IMR-90 (cell line): Measurements from ENCODE around the gene ADCY9. TPM values are rescaled to one million over a fixed set of nuclear protein-coding genes. Genes with fewer than 3 reads are reported as not detected.

Experiments used
- ATAC-seq: fragments of 200-7000 bp; cut with Tn5 transposase; 2 replicates; pipeline ENCODE4 v1.9.1; 2020; ENCODE audit warnings: low read depth, mild to moderate bottlenecking, moderate library complexity
- BruUV-seq: library from RNA; stranded (reverse); fragments of 400-500 nt; replicated peaks from 2 replicates; lab custom pipeline; 2021; lab: Mats Ljungman, UMichigan
- CTCF ChIA-PET: fragments of 300-600 bp; formaldehyde crosslinking; extraction: SDS; loops from one replicate; lab custom pipeline; 2021; ENCODE audit warnings: antibody characterized with exemption; lab: Yijun Ruan, JAX
- POLR2A ChIA-PET: fragments of 300-600 bp; sonication (Branson Sonifier 250); formaldehyde crosslinking; loops from one replicate; lab custom pipeline; 2022; ENCODE audit warnings: antibody characterized with exemption; ENCODE audit not compliant: unreplicated experiment; lab: Charles Lee
- DNase-seq: peaks from one replicate; pipeline ENCODE4 v3.0.0; 2013
- H2AFZ ChIP-seq: replicated peaks from 2 replicates; pipeline ENCODE3; 2013; ENCODE audit warnings: low read length, mild to moderate bottlenecking; ENCODE audit not compliant: poor library complexity
- H2AK5ac ChIP-seq: 2 replicates; pipeline ENCODE4 v1.6.1; 2013; ENCODE audit warnings: low read depth, low read length, inconsistent platforms
- H2AK9ac ChIP-seq: replicated peaks from 2 replicates; pipeline ENCODE3; 2013; ENCODE audit warnings: mild to moderate bottlenecking, low read depth, low read length, moderate library complexity; ENCODE audit not compliant: poor library complexity
- H2BK120ac ChIP-seq: 2 replicates; pipeline ENCODE4 v1.6.1; 2013; ENCODE audit warnings: low read depth, low read length, inconsistent platforms
- H2BK15ac ChIP-seq: 3 replicates; pipeline ENCODE4 v1.6.1; 2013; ENCODE audit warnings: low read depth, low read length, inconsistent platforms
- H2BK20ac ChIP-seq: 2 replicates; pipeline ENCODE4 v1.6.1; 2013; ENCODE audit warnings: low read depth, mild to moderate bottlenecking, inconsistent platforms, low read length, moderate library complexity
- H2BK5ac ChIP-seq: 2 replicates; pipeline ENCODE4 v1.6.1; 2013; ENCODE audit warnings: mild to moderate bottlenecking, low read depth, low read length, inconsistent platforms; ENCODE audit not compliant: poor library complexity, severe bottlenecking
- H3K14ac ChIP-seq: replicated peaks from 2 replicates; pipeline ENCODE4 v1.6.1; 2013; ENCODE audit warnings: low read depth, low read length, inconsistent platforms
- H3K18ac ChIP-seq: 2 replicates; pipeline ENCODE4 v1.6.1; 2013; ENCODE audit warnings: low read depth, low read length, control low read depth
- H3K23ac ChIP-seq: 2 replicates; pipeline ENCODE4 v1.6.1; 2013; ENCODE audit warnings: low read depth, low read length, inconsistent platforms
- H3K27ac ChIP-seq: 2 replicates; pipeline ENCODE4 v1.5.1; 2013; ENCODE audit warnings: mild to moderate bottlenecking, control low read depth, low read length; ENCODE audit not compliant: insufficient read depth
- H3K27me3 ChIP-seq: 2 replicates; pipeline ENCODE4 v1.6.1; 2013; ENCODE audit warnings: low read length; ENCODE audit not compliant: control insufficient read depth, insufficient read depth
- H3K36me3 ChIP-seq: 2 replicates; pipeline ENCODE4 v1.6.1; 2013; ENCODE audit warnings: low read length, mixed read lengths; ENCODE audit not compliant: control insufficient read depth, insufficient read depth
- H3K4ac ChIP-seq: 2 replicates; pipeline ENCODE4 v1.6.1; 2013; ENCODE audit warnings: low read depth, low read length, inconsistent platforms
- H3K4me1 ChIP-seq: 2 replicates; pipeline ENCODE4 v1.6.1; 2013; ENCODE audit warnings: low read length, mixed read lengths; ENCODE audit not compliant: control insufficient read depth, insufficient read depth
- H3K4me2 ChIP-seq: 2 replicates; pipeline ENCODE4 v1.6.1; 2013; ENCODE audit warnings: low read depth, mild to moderate bottlenecking, control low read depth, low read length, moderate library complexity
- H3K4me3 ChIP-seq: 2 replicates; pipeline ENCODE4 v1.5.1; 2013; ENCODE audit warnings: low read depth, mild to moderate bottlenecking, control low read depth, low read length, moderate library complexity; ENCODE audit not compliant: insufficient read depth
- H3K56ac ChIP-seq: 2 replicates; pipeline ENCODE4 v1.6.1; 2013; ENCODE audit warnings: low read length, inconsistent platforms; ENCODE audit not compliant: insufficient read depth; ENCODE audit errors: extremely low read depth
- H3K79me1 ChIP-seq, 2 experiments: 2 replicates each; pipeline ENCODE4 v1.6.1; 2013; ENCODE audit warnings: low read length in 2 of 2, inconsistent platforms in 1 of 2, low read depth in 1 of 2
- H3K9ac ChIP-seq: 2 replicates; pipeline ENCODE4 v1.6.1; 2013; ENCODE audit warnings: low read depth, low read length, control low read depth
- H3K9me1 ChIP-seq: 2 replicates; pipeline ENCODE4 v1.6.1; 2013; ENCODE audit warnings: low read length, inconsistent platforms; ENCODE audit not compliant: insufficient read depth
- H3K9me3 ChIP-seq: 2 replicates; pipeline ENCODE4 v1.6.1; 2013; ENCODE audit warnings: low read length; ENCODE audit not compliant: control insufficient read depth, insufficient read depth
- H4K20me1 ChIP-seq: 2 replicates; pipeline ENCODE4 v1.6.1; 2013; ENCODE audit warnings: low read length, inconsistent platforms; ENCODE audit not compliant: insufficient read depth
- H4K5ac ChIP-seq: 2 replicates; pipeline ENCODE4 v1.6.1; 2013; ENCODE audit warnings: mild to moderate bottlenecking, low read depth, low read length, control low read depth
- H4K8ac ChIP-seq, 2 experiments: 2 replicates each; pipeline ENCODE4 v1.6.1; 2013; ENCODE audit warnings: low read depth in 2 of 2, low read length in 2 of 2, control low read depth in 1 of 2, inconsistent platforms in 1 of 2
- H4K91ac ChIP-seq: 2 replicates; pipeline ENCODE4 v1.6.1; 2013; ENCODE audit warnings: low read depth, low read length, inconsistent platforms; ENCODE audit not compliant: insufficient read depth
- BHLHE40 ChIP-seq: fragments of 150-350 bp; IDR thresholded peaks from 2 replicates; pipeline ENCODE4 v1.6.1; 2016; ENCODE audit warnings: mild to moderate bottlenecking, low read depth, low read length
- CTCF ChIP-seq: conservative IDR thresholded peaks from 2 replicates; pipeline ENCODE4 v1.5.1; 2012; ENCODE audit warnings: mild to moderate bottlenecking, low read depth, low read length, improper control_type of control experiment
- whole genome bisulfite sequencing, 2 experiments: methylation state at CpG; one replicate each; pipeline versions ENCODE4 v1.1.5 to v1.1.7; 2013; ENCODE audit warnings: missing lambda C conversion rate in 2 of 2; ENCODE audit not compliant: insufficient read length in 1 of 2; ENCODE audit errors: extremely low coverage in 2 of 2; 5-methylcytosine and 5-hydroxymethylcytosine counted together
- dilution Hi-C: fragments of 300-500 bp; cut with HindIII; formaldehyde crosslinking; loops from one replicate; pipeline ENCODE4 v1.14.3; 2018; ENCODE audit warnings: low sequenced_read_pairs; ENCODE audit not compliant: unreplicated experiment
- in situ Hi-C: fragments of 300-500 bp; cut with MboI; formaldehyde crosslinking; loops from 3 replicates; pipeline ENCODE4 v1.14.3; 2019; ENCODE audit warnings: low sequenced_read_pairs, inconsistent platforms, mixed read lengths
- intact Hi-C: fragments of 100-400 bp; cut with micrococcal nuclease; formaldehyde crosslinking; loops from 2 replicates; pipeline ENCODE4 v1.10.0; 2022
- polyA plus RNA-seq, 3 experiments: library from polyadenylated mRNA; depleted of rRNA; stranded (reverse); fragments of >200 nt; gene quantifications; 2 replicates each; pipeline ENCODE4 v1.2.3, GENCODE V29; 2012; ENCODE audit warnings: low replicate concordance in 1 of 3
- total RNA-seq: library from RNA; depleted of rRNA; stranded (reverse); fragments of >200 nt; gene quantifications from 2 replicates; pipeline ENCODE4 v1.2.3, GENCODE V29; 2012
- TF ChIP-seq, protein P1 (sequence below): fragments of 150-350 bp; IDR thresholded peaks from 2 replicates; pipeline ENCODE4 v1.6.1; 2017; ENCODE audit warnings: mild to moderate bottlenecking, antibody characterized with exemption, low read length, low read depth

ADCY9 gene
- total and polyA plus RNA-seq, 2 of the 4 experiments (the other 2 are of a cell fraction) = 5.4 to 12.5 TPM

DNA sequence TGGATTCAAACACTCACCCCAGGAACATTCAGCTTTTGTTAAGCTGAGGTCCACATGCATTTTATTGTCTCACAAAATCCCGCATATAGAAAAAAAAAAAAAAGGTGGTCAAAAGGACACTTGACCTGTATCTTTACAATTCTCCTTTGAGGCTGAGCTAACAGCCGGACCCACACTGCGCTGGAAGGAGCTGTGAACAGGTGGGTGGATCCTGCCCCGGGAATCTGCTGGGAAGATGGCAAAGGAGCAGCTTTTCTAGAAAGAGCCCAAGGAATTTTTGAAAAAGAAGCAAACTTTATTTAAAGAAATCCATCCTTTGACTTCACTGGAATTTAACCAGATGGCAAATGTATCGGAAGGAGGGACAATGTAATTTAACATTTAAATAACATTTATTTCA is 108.1 kb downstream of the ADCY9 start:
- Histone ChIP-seq H4K5ac (no peak overlapping the region), H2AK9ac (no peak overlapping the region), H2BK5ac (no peak overlapping the region), H3K79me1 (peaks cover 42 to 96% of the 10 kb centered on the region in 2 experiments), H3K36me3 (0 out of 2 replicates have a peak, but pooled peaks cover 2% of the 10 kb centered on the region), H3K56ac (no peak overlapping the region), H2AK5ac (peak overlapping the region; percentile 61; the same call in 1 of the 2 replicates), H3K4ac (no peak overlapping the region), H2BK15ac (no peak overlapping the region), H3K18ac (no peak overlapping the region), H2BK120ac (0 out of 2 replicates have a peak overlapping the region, but pooled peaks have one; percentile 32), H4K91ac (no peak overlapping the region), H3K4me3 (no peak overlapping the region), H3K9me1 (peaks cover 26% of the 10 kb centered on the region), H2BK20ac (no peak overlapping the region), H3K4me2 (no peak overlapping the region), H3K27me3 (no peaks in the 10 kb centered on the region), H3K14ac (no peak overlapping the region), H3K27ac (no peak overlapping the region), H3K9me3 (no peaks in the 10 kb centered on the region), H3K4me1 (peaks cover 17% of the 10 kb centered on the region), H2AFZ (no peak overlapping the region), H4K8ac (no peak overlapping the region), H4K20me1 (no peaks in the 10 kb centered on the region), H3K9ac (no peak overlapping the region), H3K23ac (no peak overlapping the region)
- BruUV-seq = no TSS peak
- TF ChIP-seq, protein P1, sequence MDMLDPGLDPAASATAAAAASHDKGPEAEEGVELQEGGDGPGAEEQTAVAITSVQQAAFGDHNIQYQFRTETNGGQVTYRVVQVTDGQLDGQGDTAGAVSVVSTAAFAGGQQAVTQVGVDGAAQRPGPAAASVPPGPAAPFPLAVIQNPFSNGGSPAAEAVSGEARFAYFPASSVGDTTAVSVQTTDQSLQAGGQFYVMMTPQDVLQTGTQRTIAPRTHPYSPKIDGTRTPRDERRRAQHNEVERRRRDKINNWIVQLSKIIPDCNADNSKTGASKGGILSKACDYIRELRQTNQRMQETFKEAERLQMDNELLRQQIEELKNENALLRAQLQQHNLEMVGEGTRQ = no peak
- TF ChIP-seq CTCF = no peak
- no peak for TF ChIP-seq BHLHE40
- ATAC-seq (no peak), DNase-seq (no peak)
- dilution Hi-C loops = no loop called here
- WGBS, 2 experiments = no CpG with 5 or more reads among the region's 5 CpGs
- in situ Hi-C loops = no loop called here
- intact Hi-C loops = no loop called here
- POLR2A ChIA-PET = no interaction called here
- CTCF ChIA-PET = no interaction called here
